Central memory CD4-positive, alpha-beta T cell (primary cell): ENCODE measurements around the gene UCHL1.
"Not testable (repeated sequence)": the region's sequence is repeated elsewhere in the genome, so short reads cannot be mapped to it uniquely, and the experiment has no call there.

ENCODE experiments used
- DNase-seq: peaks from one replicate; pipeline ENCODE4 v3.0.0; 2022

Gene UCHL1

DNA sequence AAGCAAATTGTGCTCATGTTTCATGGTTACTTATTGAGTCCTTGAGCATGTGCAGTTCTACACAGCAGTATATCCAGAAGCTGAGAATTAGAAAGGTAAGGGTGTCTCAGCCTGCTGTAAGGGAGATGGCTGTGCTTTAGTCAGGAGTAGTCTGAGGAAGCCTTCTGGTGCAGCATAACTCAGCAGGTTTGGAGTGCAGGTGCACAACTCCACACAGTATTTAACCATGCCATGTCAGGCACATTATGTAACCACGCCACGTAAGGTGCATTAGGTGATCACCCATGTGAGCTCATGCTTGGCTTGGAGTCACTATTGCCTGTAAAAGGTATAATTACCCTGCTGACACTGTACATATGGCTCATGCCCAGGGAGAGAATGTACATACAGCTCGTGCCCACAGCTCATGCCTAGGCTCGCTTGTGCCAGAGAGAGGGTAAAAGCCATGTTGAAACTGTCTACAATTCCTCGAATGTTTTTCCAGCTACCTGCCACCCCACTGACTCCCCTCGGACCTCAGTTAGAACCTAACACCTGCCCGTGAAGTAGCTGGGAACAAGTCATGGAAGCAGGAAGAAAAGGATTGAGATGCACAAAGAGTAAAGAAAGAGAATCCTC is 37.8 kb downstream of the UCHL1 start:
- no peak for DNase-seq

GRCh38 chr4:41296995-41297394 is 40.3 kb downstream of the UCHL1 start:
- DNase-seq = no peak

DNA sequence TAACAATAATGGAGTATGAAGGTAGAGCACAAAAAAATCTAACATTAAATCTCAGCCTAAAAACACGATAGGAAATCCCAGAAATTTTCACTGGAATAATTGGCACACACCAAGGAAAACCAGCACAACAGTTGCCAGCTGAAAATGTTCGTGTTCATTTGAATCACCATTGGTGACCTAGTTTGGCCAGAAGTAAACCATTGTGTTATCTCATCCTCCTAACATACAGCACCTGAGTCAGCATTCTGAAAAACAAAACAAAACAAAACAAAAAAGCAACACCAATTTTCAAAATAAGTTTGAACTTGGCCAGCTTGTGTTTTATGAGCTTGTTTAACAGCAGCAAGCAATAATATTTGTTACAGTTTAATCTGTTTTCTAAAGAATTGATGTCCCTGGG is 41.1 kb downstream of the UCHL1 start:
- DNase-seq = no peak

DNA sequence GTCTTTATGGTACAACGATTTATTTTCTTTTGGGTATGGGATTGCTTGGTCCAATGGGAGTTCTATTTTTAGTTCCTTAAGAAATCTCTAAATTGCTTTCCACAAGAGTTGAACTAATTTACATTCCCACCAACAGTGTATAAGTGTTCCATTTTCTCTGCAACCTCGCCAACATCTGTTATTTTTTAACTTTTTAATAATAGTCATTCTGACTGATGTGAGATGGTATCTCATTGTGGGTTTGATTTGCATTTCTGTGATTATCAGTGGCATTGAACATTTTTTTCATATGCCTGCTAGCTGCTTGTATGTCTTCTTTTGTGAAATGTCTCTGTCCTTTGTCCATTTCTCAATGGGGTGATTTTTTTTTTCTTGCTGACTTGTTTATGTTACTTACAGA is 42.8 kb downstream of the UCHL1 start:
- no peak for DNase-seq

DNA sequence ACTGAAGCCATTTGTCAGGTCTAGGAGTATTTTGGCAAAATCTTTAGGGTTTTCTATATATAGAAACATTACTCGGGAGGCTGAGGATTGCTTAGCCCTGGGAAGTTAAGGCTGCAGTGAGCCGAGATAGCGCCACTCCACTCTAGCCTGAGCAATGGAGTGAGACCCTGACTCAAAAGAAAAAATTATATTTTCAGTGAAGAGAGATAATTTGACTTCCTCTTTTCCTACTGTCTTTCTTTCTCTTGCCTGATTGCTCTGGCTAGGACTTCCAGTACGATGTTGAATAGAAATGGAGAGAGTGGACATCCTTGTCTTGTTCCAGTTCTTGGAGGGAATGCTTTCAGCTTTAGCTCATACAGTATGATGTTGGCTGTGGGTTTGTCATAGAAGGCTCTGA is 44.4 kb downstream of the UCHL1 start:
- DNase-seq = no peak

- no peak for DNase-seq
These were observed 46.8 kb downstream of the UCHL1 start for GRCh38 chr4:41303372-41304118.

GRCh38 chr4:41304221-41304620 is 47.5 kb downstream of the UCHL1 start:
- no peak for DNase-seq

DNA sequence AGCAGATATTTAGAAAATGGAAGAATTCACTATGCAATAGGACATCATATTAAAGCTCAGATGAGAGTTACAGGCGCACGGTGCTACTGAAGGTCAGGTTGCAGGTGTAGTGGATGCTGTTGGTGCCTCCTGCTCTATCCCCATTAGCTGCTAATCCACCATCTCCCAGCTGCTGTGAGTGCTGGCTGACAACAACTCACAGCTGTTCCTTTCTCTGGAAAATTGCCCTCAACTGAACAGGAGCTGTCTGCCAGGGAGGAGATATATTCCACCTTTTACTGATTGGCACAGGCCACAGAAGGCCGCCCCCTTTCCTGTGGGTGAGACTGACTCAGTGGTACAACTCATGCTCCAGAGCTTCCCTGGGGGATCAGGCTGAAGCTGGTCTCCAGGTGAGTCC is 48.7 kb downstream of the UCHL1 start:
- no peak for DNase-seq

GRCh38 chr4:41307638-41308037 is 50.9 kb downstream of the UCHL1 start:
- no peak for DNase-seq

GRCh38 chr4:41308398-41308797 is 51.7 kb downstream of the UCHL1 start:
- DNase-seq = no peak

- DNase-seq = not testable (repeated sequence)
These were observed 58.7 kb downstream of the UCHL1 start for GRCh38 chr4:41315426-41315825.

- DNase-seq = no peak
These were observed 59.1 kb downstream of the UCHL1 start for GRCh38 chr4:41315862-41316261.
